HEK293 (cell line): ENCODE measurements around the gene HHAT.

ENCODE experiments used
- CTCF ChIA-PET: fragments of 350-600 bp; formaldehyde crosslinking; extraction: SDS; loops from one replicate; lab custom pipeline; 2021; ENCODE audit warnings: antibody characterized with exemption; lab: Yijun Ruan, JAX
- POLR2A ChIA-PET: fragments of 300-600 bp; formaldehyde crosslinking; extraction: SDS; loops from one replicate; lab custom pipeline; 2020; ENCODE audit warnings: antibody characterized with exemption, inconsistent platforms; lab: Yijun Ruan, JAX
- H3K27ac ChIP-seq: fragments of 200-500 bp; sonication (Bioruptor generic); 2 replicates; pipeline ENCODE4 v1.5.1; 2014; ENCODE audit warnings: low read depth, low read length, control low read depth, inconsistent platforms; ENCODE audit errors: extremely low read depth
- H3K36me3 ChIP-seq, 2 experiments: fragments of 200-500 bp in 1 of 2; sonication (Bioruptor generic) in 1 of 2; 1 replicate in 1 of 2; 2 replicates in 1 of 2; pipeline ENCODE4 v1.5.1; 2014 to 2017; ENCODE audit warnings: inconsistent platforms in 2 of 2, low read length in 2 of 2; ENCODE audit not compliant: control insufficient read depth in 2 of 2, insufficient read depth in 1 of 2
- H3K4me1 ChIP-seq: fragments of 200-500 bp; sonication (Bioruptor generic); 2 replicates; pipeline ENCODE4 v1.5.1; 2014; ENCODE audit warnings: mild to moderate bottlenecking, low read length, inconsistent platforms; ENCODE audit not compliant: control insufficient read depth, insufficient read depth
- H3K4me3 ChIP-seq: 2 replicates; pipeline ENCODE4 v1.5.1; 2011; ENCODE audit warnings: low read depth, mild to moderate bottlenecking, control low read depth, low read length, moderate library complexity
- H3K9me3 ChIP-seq: fragments of 200-500 bp; sonication (Bioruptor generic); 2 replicates; pipeline ENCODE4 v1.5.1; 2014; ENCODE audit warnings: low read depth, low read length, inconsistent platforms; ENCODE audit not compliant: control insufficient read depth, insufficient read depth
- BCL6B ChIP-seq: fragments of 450-650 bp; formaldehyde crosslinking; IDR thresholded peaks from 2 replicates; pipeline ENCODE4 v1.5.1; 2017; ENCODE audit warnings: missing biosample characterization, missing genetic modification characterization
- PATZ1 ChIP-seq: fragments of 450-650 bp; formaldehyde crosslinking; IDR thresholded peaks from 2 replicates; pipeline ENCODE4 v1.5.1; 2016; ENCODE audit warnings: missing biosample characterization, missing genetic modification characterization
- PRDM10 ChIP-seq: fragments of 450-650 bp; formaldehyde crosslinking; IDR thresholded peaks from 2 replicates; pipeline ENCODE4 v1.5.1; 2016; ENCODE audit warnings: missing biosample characterization, missing genetic modification characterization
- SCRT2 ChIP-seq: fragments of 450-650 bp; formaldehyde crosslinking; IDR thresholded peaks from 2 replicates; pipeline ENCODE4 v1.5.1; 2016; ENCODE audit warnings: missing biosample characterization, missing genetic modification characterization
- ZBTB44 ChIP-seq: fragments of 450-650 bp; IDR thresholded peaks from 2 replicates; pipeline ENCODE4 v1.5.1; 2018; ENCODE audit warnings: missing biosample characterization, mild to moderate bottlenecking, missing genetic modification characterization
- ZBTB7A ChIP-seq: fragments of 450-650 bp; formaldehyde crosslinking; IDR thresholded peaks from 2 replicates; pipeline ENCODE4 v1.5.1; 2016; ENCODE audit warnings: low read depth, missing biosample characterization, missing genetic modification characterization
- ZNF140 ChIP-seq: fragments of 450-650 bp; formaldehyde crosslinking; IDR thresholded peaks from 2 replicates; pipeline ENCODE4 v1.5.1; 2016; ENCODE audit warnings: missing biosample characterization, missing genetic modification characterization
- ZNF146 ChIP-seq: fragments of 450-650 bp; formaldehyde crosslinking; IDR thresholded peaks from 2 replicates; pipeline ENCODE4 v1.5.1; 2016; ENCODE audit warnings: missing biosample characterization, missing genetic modification characterization
- ZNF266 ChIP-seq: fragments of 450-650 bp; formaldehyde crosslinking; IDR thresholded peaks from 2 replicates; pipeline ENCODE4 v1.5.1; 2016; ENCODE audit warnings: missing biosample characterization, missing genetic modification characterization, low read depth
- ZNF341 ChIP-seq: fragments of 450-650 bp; formaldehyde crosslinking; IDR thresholded peaks from 2 replicates; pipeline ENCODE4; 2016; ENCODE audit warnings: low read depth, missing biosample characterization, missing genetic modification characterization
- ZNF416 ChIP-seq: fragments of 450-650 bp; formaldehyde crosslinking; IDR thresholded peaks from 2 replicates; pipeline ENCODE4 v1.5.1; 2016; ENCODE audit warnings: missing biosample characterization, missing genetic modification characterization
- ZNF580 ChIP-seq: fragments of 450-650 bp; formaldehyde crosslinking; IDR thresholded peaks from 2 replicates; pipeline ENCODE4 v1.5.1; 2016; ENCODE audit warnings: missing biosample characterization, missing genetic modification characterization
- ZNF624 ChIP-seq: fragments of 450-650 bp; formaldehyde crosslinking; IDR thresholded peaks from 2 replicates; pipeline ENCODE4 v1.5.1; 2017; ENCODE audit warnings: missing biosample characterization, missing genetic modification characterization
- ZNF639 ChIP-seq: fragments of 450-650 bp; formaldehyde crosslinking; IDR thresholded peaks from 2 replicates; pipeline ENCODE4 v1.5.1; 2016; ENCODE audit warnings: missing biosample characterization, missing genetic modification characterization
- ZSCAN16 ChIP-seq: fragments of 450-650 bp; formaldehyde crosslinking; IDR thresholded peaks from 2 replicates; pipeline ENCODE4 v1.5.1; 2016; ENCODE audit warnings: missing biosample characterization, missing genetic modification characterization

The HHAT gene

GRCh38 chr1:210394281-210394821 is 65.6 kb downstream of the HHAT start (continued):
- peak; percentile 91 for TF ChIP-seq PRDM10 (tag by site-specific recombination)
- TF ChIP-seq ZBTB44 (tag by site-specific recombination) = peak; percentile 52
- TF ChIP-seq SCRT2 (tag by site-specific recombination) = no peak

- Histone ChIP-seq H3K4me1 (peaks cover 17% of the 10 kb centered on the region), H3K4me3 (no peak overlapping the region), H3K36me3 (no peaks in the 10 kb centered on the region), H3K27ac (no peak overlapping the region), H3K9me3 (no peaks in the 10 kb centered on the region)
- TF ChIP-seq ZBTB7A (no peak), ZNF580 (tag by site-specific recombination) (0 out of 2 replicates have a peak, but pooled peaks have one; percentile 39), ZNF639 (no peak), ZNF146 (tag by site-specific recombination) (peak; percentile 79), ZNF140 (tag by site-specific recombination) (peak; percentile 5; the same call in 1 of the 2 replicates), PATZ1 (tag by site-specific recombination) (no peak), ZNF624 (tag by site-specific recombination) (no peak)
- ChIA-PET CTCF (no interaction called here), POLR2A (no interaction called here)
Measured at GRCh38 chr1:210396541-210396940, 67.8 kb downstream of the HHAT start.

GRCh38 chr1:210397252-210397651 is 68.5 kb downstream of the HHAT start:
- TF ChIP-seq BCL6B (tag by site-specific recombination) (no peak), ZNF266 (no peak), ZSCAN16 (no peak), ZNF416 (no peak), ZNF341 (tag by site-specific recombination) (no peak)
- Histone ChIP-seq H3K36me3 (no peaks in the 10 kb centered on the region), H3K4me1 (peaks cover 17% of the 10 kb centered on the region), H3K27ac (no peak overlapping the region), H3K9me3 (no peaks in the 10 kb centered on the region), H3K4me3 (no peak overlapping the region)
- ChIA-PET CTCF (interaction anchor here (0.8 to 1.1 kb wide), 3 partner anchors 10 to 254 kb away, joined by 3 to 6 read pairs (median 3); no protein-coding TSS in a partner anchor), POLR2A (no interaction called here)
